Measurements from ENCODE around the gene ACOT7.

GRCh38 chr1:6260961-6261614 is 132.5 kb downstream of the ACOT7 start, which contains the start of gene GPR153:
- no peak for TF ChIP-seq CTCF (IDR thresholded peaks at IDR 0.05)
- no peak for TF ChIP-seq POLR2A (IDR thresholded peaks at IDR 0.05)

Measured in lower leg skin (tissue), 3 donors.